ENCODE measurements around the gene SDR39U1.
"Not testable (repeated sequence)": the region's sequence is repeated elsewhere in the genome, so short reads cannot be mapped to it uniquely, and the experiment has no call there.

Gene SDR39U1

DNA sequence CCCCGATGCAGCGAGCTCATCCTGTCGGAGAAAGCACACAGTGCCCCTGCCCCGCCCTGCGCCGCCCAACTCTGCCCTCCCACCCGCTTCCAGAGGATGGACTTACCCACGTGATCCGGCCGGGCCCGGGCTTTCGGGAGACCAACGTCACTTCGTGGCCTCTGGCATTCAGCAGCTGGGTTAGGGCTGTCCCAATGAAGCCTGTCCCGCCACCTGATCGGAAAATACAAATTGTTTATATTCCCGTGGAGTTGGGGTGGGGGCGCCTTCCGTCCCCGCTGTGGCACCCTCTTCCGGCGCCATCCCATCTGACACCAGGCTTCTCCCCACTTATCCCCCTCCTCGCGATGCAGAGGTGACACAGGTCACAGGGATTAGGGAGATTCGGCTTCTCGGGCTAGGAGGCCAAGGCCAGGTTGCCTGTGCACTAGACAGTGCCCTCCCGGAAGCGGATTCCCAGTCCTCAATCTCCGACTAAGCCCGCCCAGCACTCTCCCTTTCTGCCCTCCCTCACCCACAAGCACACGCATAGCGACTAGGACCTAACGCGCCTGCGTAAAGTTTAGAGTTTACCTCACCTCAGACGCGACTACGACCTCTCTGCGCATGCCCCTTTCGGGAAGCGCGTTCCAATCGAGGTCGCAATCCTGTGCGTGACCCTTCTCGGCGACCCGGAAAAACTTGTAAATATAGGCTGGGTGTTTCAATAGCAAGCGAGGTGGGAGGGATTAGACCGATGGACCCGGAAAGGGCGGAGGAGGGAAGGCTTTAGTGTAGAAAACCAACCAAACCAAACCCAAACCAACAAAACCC, at the start of gene SDR39U1:
Gene SDR39U1 (minus strand): TSS at position 537 of the 813 bp plus-strand sequence. CDS start 7 bp downstream, at position 530.
- DNase-seq: peak; percentile 99

- peak; percentile 16 for DNase-seq
These were observed 49.2 kb upstream of the SDR39U1 start for GRCh38 chr14:24491586-24492408.

DNA sequence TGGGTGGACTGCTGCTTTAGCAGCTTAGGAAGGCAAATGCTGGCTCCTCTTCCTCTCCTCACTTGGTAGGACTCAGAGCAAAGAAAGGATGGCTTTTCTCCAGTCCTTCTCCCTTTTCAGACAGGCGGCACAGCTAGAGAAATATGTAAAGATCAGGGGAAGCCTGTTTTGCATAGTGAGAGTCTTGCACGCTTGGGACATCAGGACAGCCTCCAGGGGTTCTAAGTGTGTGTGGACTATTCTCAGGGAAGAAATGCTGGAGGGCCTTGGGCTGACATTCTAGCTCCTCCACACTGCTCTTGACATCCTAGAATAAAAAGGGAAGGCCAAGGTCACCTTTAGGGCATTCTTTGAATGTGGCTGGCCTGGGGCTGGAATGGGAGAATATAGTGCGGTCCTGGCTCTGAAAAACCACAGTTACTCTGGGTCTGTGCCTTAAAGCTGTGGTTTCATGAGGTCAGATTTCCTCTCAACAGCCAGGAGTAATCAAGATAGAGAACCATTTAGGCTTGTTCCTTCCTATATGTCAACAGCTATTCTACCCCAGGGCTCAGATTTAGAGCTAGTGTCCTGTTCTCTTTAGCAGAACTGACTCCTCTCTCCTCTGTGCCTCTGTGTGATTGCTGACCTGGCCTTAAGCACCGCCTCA, 41.2 kb upstream of the SDR39U1 start:
- DNase-seq: no peak

GRCh38 chr14:24482699-24483303, 40.2 kb upstream of the SDR39U1 start:
- not testable (repeated sequence) for DNase-seq

DNA sequence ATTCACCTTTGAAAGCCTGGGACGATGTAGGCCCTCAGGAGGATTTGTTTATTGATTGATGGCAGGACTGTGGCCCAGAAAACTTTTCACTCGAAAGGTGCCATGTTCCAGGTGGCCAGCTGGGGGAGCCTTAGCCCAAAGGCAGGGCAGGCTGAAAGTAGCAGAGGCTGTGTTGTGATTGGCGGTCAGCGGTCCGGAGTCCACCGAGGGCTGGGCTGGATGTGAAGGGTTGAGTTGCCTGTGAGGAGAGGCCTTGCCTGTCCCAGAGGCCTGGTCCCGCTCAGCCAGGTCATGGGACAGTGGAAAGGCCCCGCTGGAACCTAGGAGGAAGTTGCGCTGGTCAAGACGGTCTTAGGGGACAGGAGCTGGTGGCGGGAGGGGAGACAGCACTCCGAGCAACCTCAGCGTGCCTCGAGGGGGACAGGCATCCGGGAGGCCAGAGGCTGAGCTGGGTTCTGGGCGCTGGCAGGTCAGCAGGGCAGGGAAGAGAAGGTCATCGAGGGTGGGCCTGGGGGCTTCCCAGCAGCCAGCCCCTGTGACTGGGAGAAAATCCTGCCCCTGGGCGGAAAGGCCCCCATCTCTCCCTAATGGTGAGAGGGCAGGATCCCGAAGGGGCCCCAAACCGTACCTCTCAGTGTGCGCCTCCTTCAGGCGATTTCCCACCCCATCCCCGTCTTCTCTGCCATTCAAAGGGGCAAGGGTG, 39.2 kb upstream of the SDR39U1 start:
- peak; percentile 22 for DNase-seq

GRCh38 chr14:24479999-24480398, 37.4 kb upstream of the SDR39U1 start:
- not testable (repeated sequence) for DNase-seq

- DNase-seq: no peak
These were observed 32.7 kb upstream of the SDR39U1 start for GRCh38 chr14:24475261-24475660.

GRCh38 chr14:24473211-24473610, 30.6 kb upstream of the SDR39U1 start:
- no peak for DNase-seq

DNA sequence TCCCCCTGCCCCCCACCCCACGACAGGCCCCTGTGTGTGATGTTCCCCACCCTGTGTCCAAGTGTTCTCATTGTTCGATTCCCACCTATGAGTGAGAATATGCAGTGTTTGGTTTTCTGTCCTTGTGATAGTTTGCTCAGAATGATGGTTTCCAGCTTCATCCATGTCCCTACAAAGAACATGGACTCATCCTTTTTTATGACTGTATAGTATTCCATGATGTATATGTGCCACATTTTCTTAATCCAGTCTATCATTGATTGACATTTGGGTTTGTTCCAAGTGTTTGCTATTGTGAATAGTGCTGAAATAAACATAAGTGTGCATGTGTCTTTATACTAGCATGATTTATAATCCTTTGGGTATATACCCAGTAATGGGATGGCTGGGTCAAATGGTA, 27.9 kb upstream of the SDR39U1 start:
- DNase-seq: not testable (repeated sequence)

DNA sequence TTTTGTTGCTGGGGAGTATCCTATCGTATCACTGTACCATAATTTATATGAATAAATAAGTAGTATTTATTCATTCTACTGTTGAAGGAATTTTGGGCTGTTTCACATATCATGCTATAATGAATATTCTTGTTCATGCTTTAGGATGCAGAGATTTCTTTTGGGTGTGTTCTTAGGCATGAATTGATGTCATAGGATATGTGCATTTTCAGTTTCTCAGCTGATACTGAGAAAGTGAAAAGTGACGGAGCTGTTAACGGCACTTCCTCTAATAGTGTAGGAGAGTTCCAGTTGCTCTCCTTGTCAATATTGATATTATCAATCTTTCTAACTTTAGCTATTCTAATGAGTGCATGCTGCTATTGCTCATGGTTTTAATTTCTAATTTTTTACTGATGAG, 23.2 kb upstream of the SDR39U1 start:
- no peak for DNase-seq

GRCh38 chr14:24465368-24465767, 22.8 kb upstream of the SDR39U1 start:
- no peak for DNase-seq

DNA sequence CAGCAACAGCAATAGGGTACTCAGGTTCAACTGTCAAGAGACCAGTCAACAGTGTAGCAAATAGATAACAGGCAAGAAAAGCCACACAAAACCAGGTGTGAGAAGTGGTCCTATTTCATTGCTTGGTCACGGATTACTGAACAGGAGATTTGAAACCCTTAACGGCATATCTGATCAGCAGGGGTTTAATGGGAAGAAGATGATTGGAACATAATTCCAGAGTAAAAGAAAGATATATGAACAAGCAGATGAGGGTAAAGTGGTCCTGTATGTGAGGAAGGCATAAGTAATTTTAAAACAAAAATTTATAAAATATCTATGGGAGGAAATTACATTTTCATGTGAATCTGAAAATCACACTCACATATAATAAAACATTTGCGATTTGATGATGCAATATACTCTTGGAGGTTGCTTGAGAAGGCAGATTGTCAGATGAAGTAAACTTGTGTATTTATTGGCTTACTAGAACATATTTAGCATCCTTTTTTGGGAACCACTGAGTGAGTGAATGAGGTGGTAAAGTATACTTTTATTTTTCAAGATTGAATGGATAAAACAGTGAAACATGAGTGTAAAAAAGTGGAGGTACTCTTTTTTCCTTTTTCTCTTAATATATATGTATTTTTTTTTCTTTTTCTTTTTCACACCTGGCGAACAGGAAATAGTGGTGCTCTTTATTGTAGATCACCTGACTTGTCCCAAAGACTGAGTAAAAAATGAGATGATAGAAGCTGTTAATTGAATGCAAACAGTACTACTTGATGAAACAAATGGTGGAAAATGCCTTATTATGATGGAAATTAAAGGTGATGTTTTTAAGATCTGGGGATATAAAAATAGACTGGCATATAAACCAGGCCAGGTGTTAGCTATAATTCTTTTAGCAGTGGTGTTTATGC, 21.6 kb upstream of the SDR39U1 start:
- DNase-seq: no peak

GRCh38 chr14:24463017-24463883, 20.7 kb upstream of the SDR39U1 start:
- no peak for DNase-seq

- DNase-seq: no peak
These were observed 18.8 kb upstream of the SDR39U1 start for GRCh38 chr14:24461336-24461735.

DNA sequence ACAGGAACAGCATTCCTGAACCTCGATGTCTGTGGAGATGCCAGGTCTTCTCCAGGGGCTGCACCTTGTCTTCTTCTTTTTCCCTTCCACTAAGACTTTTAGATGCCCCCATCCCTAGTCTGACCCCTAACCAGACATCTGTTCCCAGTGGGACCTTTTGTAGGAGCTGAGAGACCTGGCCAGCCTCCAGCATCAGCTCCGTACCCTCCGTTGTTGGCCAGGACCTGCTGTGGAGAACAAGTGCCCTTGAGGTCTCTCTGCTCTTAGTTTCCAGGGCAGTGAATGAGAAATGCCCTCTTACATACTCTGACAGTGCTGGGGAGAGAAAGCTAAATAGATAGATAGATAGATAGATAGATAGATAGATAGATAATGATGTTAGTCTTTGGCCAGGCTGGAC, 16.8 kb upstream of the SDR39U1 start:
- DNase-seq: no peak

GRCh38 chr14:24458736-24459135, 16.2 kb upstream of the SDR39U1 start:
- no peak for DNase-seq

DNA sequence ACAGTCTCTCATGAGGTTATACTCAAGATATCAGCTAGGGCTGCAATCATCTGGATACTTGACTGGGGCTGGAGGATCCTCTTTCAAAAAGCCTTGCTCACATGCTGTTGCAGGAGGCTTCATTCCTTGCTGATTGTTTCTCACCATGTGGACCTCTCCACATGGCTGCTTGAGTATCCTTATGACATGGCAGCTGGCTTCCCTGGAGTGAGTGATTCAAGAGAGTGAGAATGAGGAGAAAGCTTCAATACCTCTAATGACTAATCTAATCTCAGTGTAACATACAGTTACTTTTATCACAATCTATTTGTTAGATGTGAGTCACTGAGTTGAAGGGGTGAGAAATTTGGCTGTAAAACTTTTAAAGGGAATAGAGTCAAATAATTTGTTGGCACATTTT, 14.4 kb upstream of the SDR39U1 start:
- no peak for DNase-seq

GRCh38 chr14:24450828-24451227, 8.3 kb upstream of the SDR39U1 start:
- DNase-seq: not testable (repeated sequence)

GRCh38 chr14:24443053-24443665, 583 bp upstream of the SDR39U1 start:
- no peak for DNase-seq

DNA sequence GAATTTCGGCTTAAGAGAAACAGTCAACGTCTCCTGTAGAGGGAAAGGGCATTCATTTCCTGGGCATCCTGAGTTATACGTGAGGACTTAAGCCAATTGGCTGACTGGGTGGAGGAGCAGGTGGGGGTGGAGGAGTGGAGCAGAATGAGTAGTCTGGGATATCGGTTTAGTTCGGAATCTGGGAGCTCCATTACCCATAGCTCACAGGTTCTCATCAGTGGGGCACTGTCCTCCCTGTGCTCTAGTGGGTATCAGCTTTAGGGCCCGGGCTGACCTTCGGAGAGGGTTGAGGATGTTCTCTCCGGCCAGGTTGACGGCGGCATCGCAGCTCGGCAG, 704 bp downstream of the SDR39U1 start:
- DNase-seq: no peak

Data from NCI-H774 (cell line).